ENCODE data around the gene APLF.
A peak's percentile ranks its signal among the peaks of the same experiment; 100 is the strongest.
"Not testable (repeated sequence)": the region's sequence is repeated elsewhere in the genome, so short reads cannot be mapped to it uniquely, and the experiment has no call there.

The APLF gene

GRCh38 chr2:68438455-68439303, 28.7 kb upstream of the APLF start:
- no peak overlapping the region for H3K4me3 ChIP-seq (ENCODE audit: low read depth, low read length)
- in situ Hi-C loops (cut with HindIII; ENCODE audit: low sequenced_read_pairs) = no loop called here
- DNase-seq (ENCODE audit: low read depth) = no peak
- no peak for TF ChIP-seq CTCF (IDR thresholded peaks at IDR 0.05; ENCODE audit: low read depth, low read length, missing control alignments)

- in situ Hi-C loops (cut with HindIII; ENCODE audit: low sequenced_read_pairs) = no loop called here
- TF ChIP-seq CTCF (IDR thresholded peaks at IDR 0.05; ENCODE audit: low read depth, low read length, missing control alignments) = peak; percentile 88
- peak; percentile 70 for DNase-seq (ENCODE audit: low read depth)
- H3K4me3 ChIP-seq (ENCODE audit: low read depth, low read length) = no peak overlapping the region
These were observed 26.0 kb upstream of the APLF start for GRCh38 chr2:68441179-68441993.

- no peak overlapping the region for H3K4me3 ChIP-seq (ENCODE audit: low read depth, low read length)
- in situ Hi-C loops (cut with HindIII; ENCODE audit: low sequenced_read_pairs) = no loop called here
- TF ChIP-seq CTCF (IDR thresholded peaks at IDR 0.05; ENCODE audit: low read depth, low read length, missing control alignments) = no peak
- DNase-seq (ENCODE audit: low read depth) = no peak
These were observed 25.4 kb upstream of the APLF start for GRCh38 chr2:68441994-68442322.

- H3K4me3 ChIP-seq (ENCODE audit: low read depth, low read length); DNase-seq (ENCODE audit: low read depth); in situ Hi-C loops (cut with HindIII; ENCODE audit: low sequenced_read_pairs): not testable (repeated sequence)
These were observed 21.0 kb upstream of the APLF start for GRCh38 chr2:68446425-68446824.

GRCh38 chr2:68447118-68447517, 20.3 kb upstream of the APLF start:
- no peak for DNase-seq (ENCODE audit: low read depth)
- no peak overlapping the region for H3K4me3 ChIP-seq (ENCODE audit: low read depth, low read length)
- in situ Hi-C loops (cut with HindIII; ENCODE audit: low sequenced_read_pairs) = no loop called here
- no peak for TF ChIP-seq CTCF (IDR thresholded peaks at IDR 0.05; ENCODE audit: low read depth, low read length, missing control alignments)

- no peak for TF ChIP-seq CTCF (IDR thresholded peaks at IDR 0.05; ENCODE audit: low read depth, low read length, missing control alignments)
- in situ Hi-C loops (cut with HindIII; ENCODE audit: low sequenced_read_pairs) = no loop called here
- DNase-seq (ENCODE audit: low read depth) = no peak
- H3K4me3 ChIP-seq (ENCODE audit: low read depth, low read length) = no peak overlapping the region
These were observed 18.4 kb upstream of the APLF start for GRCh38 chr2:68448671-68449653.
